Activated CD8-positive, alpha-beta T cell treated with anti-CD3 and anti-CD28 coated beads for 36 hours (primary cell): ENCODE data around the gene TMC1. TPM values are rescaled to one million over a fixed set of nuclear protein-coding genes. Genes with fewer than 3 reads are reported as not detected.

ENCODE experiments used
- ATAC-seq: fragments of 200-7000 bp; cut with Tn5 transposase; one replicate; pipeline ENCODE4 v1.10.0; 2021; ENCODE audit warnings: mild to moderate bottlenecking, moderate library complexity
- CTCF ChIA-PET: fragments of 350-600 bp; sonication (Branson Sonifier 250); formaldehyde crosslinking; loops from one replicate; lab custom pipeline; 2021; ENCODE audit warnings: antibody characterized with exemption; lab: Charles Lee
- POLR2A ChIA-PET: fragments of 350-600 bp; sonication (Branson Sonifier 250); formaldehyde crosslinking; loops from one replicate; lab custom pipeline; 2021; ENCODE audit warnings: antibody characterized with exemption; lab: Charles Lee
- DNase-seq: peaks from one replicate; pipeline ENCODE4 v3.0.0-alpha.2; 2020
- H3K27ac Mint-ChIP-seq: one replicate; pipeline ENCODE4 v1.8.0; 2021; ENCODE audit warnings: mild to moderate bottlenecking, mixed read lengths
- H3K27me3 Mint-ChIP-seq: one replicate; pipeline ENCODE4 v1.8.0; 2021; ENCODE audit warnings: mixed read lengths
- H3K36me3 Mint-ChIP-seq: one replicate; pipeline ENCODE4 v1.8.0; 2021; ENCODE audit warnings: low read depth, mixed read lengths
- H3K4me1 Mint-ChIP-seq: one replicate; pipeline ENCODE4 v1.8.0; 2021; ENCODE audit warnings: low read depth, mixed read lengths
- H3K4me3 Mint-ChIP-seq: one replicate; pipeline ENCODE4 v1.8.0; 2021; ENCODE audit warnings: mild to moderate bottlenecking, moderate library complexity, mixed read lengths
- H3K9me3 Mint-ChIP-seq: one replicate; pipeline ENCODE4 v1.8.0; 2021; ENCODE audit warnings: mixed read lengths
- CTCF ChIP-seq: fragments of 200-600 bp; IDR thresholded peaks from one replicate; pipeline ENCODE4 v1.8.0; 2022; ENCODE audit warnings: antibody characterized with exemption, mild to moderate bottlenecking
- intact Hi-C: fragments of 100-400 bp; cut with micrococcal nuclease; formaldehyde crosslinking; loops from one replicate; pipeline ENCODE4 v1.10.0; 2022
- total RNA-seq, 2 experiments: library from RNA; stranded (reverse); gene quantifications; one replicate each; pipeline ENCODE4 v1.2.3, GENCODE V29; 2021

The TMC1 gene
- total RNA-seq, 2 experiments from 2014 or later = 0.38 TPM; not detected in 1

DNA sequence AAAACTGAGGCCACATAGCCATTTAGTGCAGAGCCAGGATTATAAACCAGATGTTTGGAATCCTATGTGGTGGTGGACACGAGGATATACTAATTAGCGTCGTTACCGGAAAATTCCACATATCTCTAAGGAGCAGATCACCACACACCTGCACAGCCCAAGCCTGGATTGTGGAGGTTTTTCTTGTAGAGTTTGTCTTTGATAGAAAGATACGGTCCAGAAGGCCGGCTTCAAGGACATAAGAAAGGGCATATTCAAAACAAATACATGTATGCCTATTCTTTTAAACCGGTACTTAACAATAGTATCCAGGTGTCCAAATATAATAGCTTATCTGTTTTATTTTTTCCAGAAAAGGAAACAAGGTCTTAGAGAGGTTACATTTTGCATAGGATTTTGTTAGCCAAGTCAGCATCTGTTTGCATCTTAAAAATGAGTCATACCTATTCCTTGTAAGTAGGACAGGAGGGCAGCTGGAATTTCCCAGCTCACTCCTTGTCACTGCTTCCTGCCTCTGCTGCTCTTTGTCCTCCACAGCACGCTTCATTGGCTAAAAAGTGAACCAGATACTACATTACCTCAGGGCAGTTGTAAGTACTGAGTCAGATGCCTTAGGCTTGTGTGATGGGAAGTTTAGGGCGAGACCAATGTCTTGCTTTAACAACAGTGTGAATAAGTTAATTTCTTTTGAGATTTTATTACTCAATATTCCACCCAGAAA lies 3.6 kb downstream of the TMC1 start:
- DNase-seq = peak; percentile 60
- TF ChIP-seq CTCF = no peak
- Mint-ChIP-seq H3K4me3 (no peak overlapping the region), H3K27me3 (no peaks in the 10 kb centered on the region), H3K27ac (peak overlapping the region; percentile 75), H3K4me1 (peaks cover 42% of the 10 kb centered on the region), H3K36me3 (no peaks in the 10 kb centered on the region), H3K9me3 (no peaks in the 10 kb centered on the region)
- ChIA-PET POLR2A (interaction anchor here (1.0 kb wide), 1 partner anchor 160 kb away, joined by 4 read pairs; the partner anchor contains the start of gene ZFAND5), CTCF (no interaction called here)
- ATAC-seq = peak; percentile 37
- intact Hi-C loops = loop anchor here (5.0 kb wide), 1 partner anchor 67 kb away; no protein-coding TSS in a partner anchor

- Mint-ChIP-seq H3K27ac (peak overlapping the region; percentile 96), H3K9me3 (peaks cover 1% of the 10 kb centered on the region), H3K36me3 (no peaks in the 10 kb centered on the region), H3K4me1 (peaks cover 42% of the 10 kb centered on the region), H3K27me3 (no peaks in the 10 kb centered on the region), H3K4me3 (peak overlapping the region; percentile 77)
- ChIA-PET POLR2A (interaction anchor here (0.6 to 1.8 kb wide), 8 partner anchors 14 to 165 kb away, joined by 3 to 8 read pairs (median 4); partner anchors contain the start of gene ZFAND5), CTCF (no interaction called here)
- peak; percentile 90 for DNase-seq
- intact Hi-C loops = loop anchor here (5.0 kb wide), 1 partner anchor 65 kb away; no protein-coding TSS in a partner anchor
- peak; percentile 89 for ATAC-seq
- no peak for TF ChIP-seq CTCF
Observed at GRCh38 chr9:72526901-72527800, 5.7 kb downstream of the TMC1 start.

DNA sequence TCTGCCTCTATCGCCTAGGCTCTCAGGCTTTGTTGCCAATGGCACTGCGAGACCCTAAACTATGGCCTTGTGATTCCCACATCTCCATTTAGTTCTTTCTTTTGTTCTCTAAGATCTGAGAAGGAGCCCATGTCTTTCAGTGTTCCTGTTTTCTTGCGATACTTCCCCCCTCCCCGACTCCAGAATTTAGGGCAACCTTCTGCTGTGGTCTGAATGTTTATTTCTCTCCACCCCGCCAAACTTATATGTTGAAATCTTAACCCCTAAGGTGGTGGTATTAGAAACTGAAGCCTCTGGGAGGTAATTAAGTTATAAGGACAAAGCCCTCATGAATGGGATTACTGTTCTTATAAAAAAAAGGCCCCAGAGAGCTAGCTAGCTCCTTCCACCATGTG lies 6.4 kb downstream of the TMC1 start:
- Mint-ChIP-seq H3K36me3 (no peaks in the 10 kb centered on the region), H3K9me3 (peaks cover 1% of the 10 kb centered on the region), H3K27ac (peak overlapping the region; percentile 96), H3K4me3 (peak overlapping the region; percentile 77), H3K4me1 (peaks cover 42% of the 10 kb centered on the region), H3K27me3 (no peaks in the 10 kb centered on the region)
- ChIA-PET POLR2A (interaction anchor here (0.6 to 1.6 kb wide), 5 partner anchors 13 to 163 kb away, joined by 3 to 4 read pairs (median 4); partner anchors contain the start of gene ZFAND5), CTCF (no interaction called here)
- TF ChIP-seq CTCF = no peak
- intact Hi-C loops = loop anchor here (5.0 kb wide), 1 partner anchor 65 kb away; no protein-coding TSS in a partner anchor
- DNase-seq (no peak), ATAC-seq (no peak)

GRCh38 chr9:72529531-72529930 lies 8.1 kb downstream of the TMC1 start:
- Mint-ChIP-seq H3K4me3 (no peak overlapping the region), H3K36me3 (no peaks in the 10 kb centered on the region), H3K27me3 (no peaks in the 10 kb centered on the region), H3K4me1 (peaks cover 41% of the 10 kb centered on the region), H3K27ac (peak overlapping the region; percentile 16), H3K9me3 (peaks cover 1% of the 10 kb centered on the region)
- TF ChIP-seq CTCF = no peak
- CTCF ChIA-PET = no interaction called here
- intact Hi-C loops = loop anchor here (5.0 kb wide), 1 partner anchor 63 kb away; no protein-coding TSS in a partner anchor
- POLR2A ChIA-PET = no interaction called here
- ATAC-seq (no peak), DNase-seq (no peak)
